ENCODE data around the gene CDC40. TPM values are rescaled to one million over a fixed set of nuclear protein-coding genes. Genes with fewer than 3 reads are reported as not detected.
A peak's percentile ranks its signal among the peaks of the same experiment; 100 is the strongest.

The CDC40 gene
- total RNA-seq, 4 donors from 2014 or later, result 12.3 to 18.6 (median 16.3) TPM

DNA sequence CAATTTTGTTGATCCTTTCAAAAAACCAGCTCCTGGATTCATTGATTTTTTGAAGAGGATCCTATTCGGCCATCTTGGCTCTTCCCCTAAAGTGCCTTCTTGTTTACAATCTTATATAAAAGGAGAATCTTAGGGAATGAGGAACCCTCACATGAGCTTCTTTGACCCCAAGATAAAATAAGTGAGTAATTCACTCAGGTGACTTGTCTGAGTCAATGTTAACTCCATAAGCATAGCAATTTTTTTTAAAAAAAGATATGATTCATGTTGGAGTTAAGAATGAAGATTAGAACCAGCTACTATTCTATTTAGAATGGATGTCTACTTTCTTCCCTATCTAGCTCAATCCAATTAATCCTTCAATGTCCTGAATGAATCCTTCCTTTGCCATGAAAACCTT, 21.7 kb upstream of the CDC40 start:
- H3K36me3 ChIP-seq, result no peaks in the 10 kb centered on the region
- 97% methylated on average over 1 of the region's 1 CpG for WGBS
- H3K9me3 ChIP-seq, result no peaks in the 10 kb centered on the region
- no peak overlapping the region for H3K4me3 ChIP-seq
- no peaks in the 10 kb centered on the region for H3K27me3 ChIP-seq
- H3K4me1 ChIP-seq, result no peaks in the 10 kb centered on the region
- TF ChIP-seq POLR2A (IDR thresholded peaks at IDR 0.05), result no peak
- TF ChIP-seq EP300 (IDR thresholded peaks at IDR 0.05), result no peak
- TF ChIP-seq, protein P1, sequence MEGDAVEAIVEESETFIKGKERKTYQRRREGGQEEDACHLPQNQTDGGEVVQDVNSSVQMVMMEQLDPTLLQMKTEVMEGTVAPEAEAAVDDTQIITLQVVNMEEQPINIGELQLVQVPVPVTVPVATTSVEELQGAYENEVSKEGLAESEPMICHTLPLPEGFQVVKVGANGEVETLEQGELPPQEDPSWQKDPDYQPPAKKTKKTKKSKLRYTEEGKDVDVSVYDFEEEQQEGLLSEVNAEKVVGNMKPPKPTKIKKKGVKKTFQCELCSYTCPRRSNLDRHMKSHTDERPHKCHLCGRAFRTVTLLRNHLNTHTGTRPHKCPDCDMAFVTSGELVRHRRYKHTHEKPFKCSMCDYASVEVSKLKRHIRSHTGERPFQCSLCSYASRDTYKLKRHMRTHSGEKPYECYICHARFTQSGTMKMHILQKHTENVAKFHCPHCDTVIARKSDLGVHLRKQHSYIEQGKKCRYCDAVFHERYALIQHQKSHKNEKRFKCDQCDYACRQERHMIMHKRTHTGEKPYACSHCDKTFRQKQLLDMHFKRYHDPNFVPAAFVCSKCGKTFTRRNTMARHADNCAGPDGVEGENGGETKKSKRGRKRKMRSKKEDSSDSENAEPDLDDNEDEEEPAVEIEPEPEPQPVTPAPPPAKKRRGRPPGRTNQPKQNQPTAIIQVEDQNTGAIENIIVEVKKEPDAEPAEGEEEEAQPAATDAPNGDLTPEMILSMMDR (IDR thresholded peaks at IDR 0.05), result no peak
- TF ChIP-seq POLR2AphosphoS5 (IDR thresholded peaks at IDR 0.05), result no peak
- DNase-seq (ENCODE audit: low spot score in 2 of 2), result no peak
- no peak overlapping the region for H3K27ac ChIP-seq

- Histone ChIP-seq H3K27me3 (no peaks in the 10 kb centered on the region), H3K36me3 (no peaks in the 10 kb centered on the region), H3K9me3 (no peaks in the 10 kb centered on the region), H3K4me3 (no peak overlapping the region), H3K4me1 (no peaks in the 10 kb centered on the region), H3K27ac (no peak overlapping the region)
- 90% methylated on average over 2 of the region's 2 CpGs for WGBS
- DNase-seq (ENCODE audit: low spot score in 2 of 2), result no peak
- TF ChIP-seq EP300 (IDR thresholded peaks at IDR 0.05) (no peak), POLR2AphosphoS5 (IDR thresholded peaks at IDR 0.05) (no peak), POLR2A (IDR thresholded peaks at IDR 0.05) (no peak)
- TF ChIP-seq, protein P1 (IDR thresholded peaks at IDR 0.05), result no peak
These were observed 10.1 kb upstream of the CDC40 start for GRCh38 chr6:110170081-110170480.

- Histone ChIP-seq H3K27ac (no peak overlapping the region), H3K4me3 (no peak overlapping the region), H3K27me3 (no peaks in the 10 kb centered on the region), H3K4me1 (peaks cover 4% of the 10 kb centered on the region), H3K9me3 (no peaks in the 10 kb centered on the region), H3K36me3 (no peaks in the 10 kb centered on the region)
- TF ChIP-seq POLR2A (IDR thresholded peaks at IDR 0.05), result no peak
- TF ChIP-seq, protein P1 (IDR thresholded peaks at IDR 0.05), result no peak
- TF ChIP-seq EP300 (IDR thresholded peaks at IDR 0.05), result no peak
- 86% methylated on average over 4 of the region's 4 CpGs for WGBS
- no peak for DNase-seq (ENCODE audit: low spot score in 2 of 2)
These were observed 6.6 kb upstream of the CDC40 start for GRCh38 chr6:110173506-110174132.

GRCh38 chr6:110178626-110179405, 1.4 kb upstream of the CDC40 start:
- peak overlapping the region; percentile 75 for H3K27ac ChIP-seq
- H3K9me3 ChIP-seq, result no peaks in the 10 kb centered on the region
- H3K27me3 ChIP-seq, result no peaks in the 10 kb centered on the region
- peak; percentile 68 to 79 for DNase-seq (ENCODE audit: low spot score in 2 of 2)
- H3K4me3 ChIP-seq, result peak overlapping the region; percentile 72
- H3K36me3 ChIP-seq, result no peaks in the 10 kb centered on the region
- H3K4me1 ChIP-seq, result peaks cover 43% of the 10 kb centered on the region
- TF ChIP-seq, protein P1 (IDR thresholded peaks at IDR 0.05), result peak in 1 of 2 donors; percentile 32
- TF ChIP-seq POLR2AphosphoS5 (IDR thresholded peaks at IDR 0.05), result no peak
- WGBS, result under 1% methylated on average over 18 of the region's 66 CpGs

GRCh38 chr6:110179406-110180227, 610 bp upstream of the CDC40 start, which contains the start of gene WASF1:
Gene WASF1, minus strand, starts transcription at chr6:110179670. Its CDS starts 52,069 bp downstream, at chr6:110127601.
- no peaks in the 10 kb centered on the region for H3K27me3 ChIP-seq
- no peaks in the 10 kb centered on the region for H3K9me3 ChIP-seq
- H3K27ac ChIP-seq, result peak within 1 kb of the TSS; percentile 80
- TF ChIP-seq, protein P1 (IDR thresholded peaks at IDR 0.05), result no peak
- peak in 1 of 2 donors; percentile 15 for TF ChIP-seq POLR2A (IDR thresholded peaks at IDR 0.05)
- peak in 2 of 3 donors; percentile 13 to 74 for TF ChIP-seq POLR2AphosphoS5 (IDR thresholded peaks at IDR 0.05)
- 1% methylated on average over 18 of the region's 62 CpGs for WGBS
- H3K4me3 ChIP-seq, result peak within 1 kb of the TSS; percentile 72
- H3K36me3 ChIP-seq, result no peaks in the 10 kb centered on the region
- peak; percentile 94 to 95 for DNase-seq (ENCODE audit: low spot score in 2 of 2)
- H3K4me1 ChIP-seq, result peaks cover 45% of the 10 kb centered on the region

All from suprapubic skin (tissue), 4 donors.